PC-3 (cell line): Measurements from ENCODE around the gene KIF20A. TPM values are rescaled to one million over a fixed set of nuclear protein-coding genes. Genes with fewer than 3 reads are reported as not detected.
"Not testable (repeated sequence)": the region's sequence is repeated elsewhere in the genome, so short reads cannot be mapped to it uniquely, and the experiment has no call there.

Experiments used
- ATAC-seq: fragments of 200-7000 bp; cut with Tn5 transposase; 2 replicates; pipeline ENCODE4 v1.9.1; 2020; ENCODE audit warnings: mild to moderate bottlenecking, moderate library complexity
- BruUV-seq: library from RNA; stranded (reverse); fragments of 400-500 nt; replicated peaks from 2 replicates; lab custom pipeline; 2021; lab: Mats Ljungman, UMichigan
- CTCF ChIA-PET: fragments of 300-600 bp; sonication (Branson Sonifier 250); formaldehyde crosslinking; loops from one replicate; lab custom pipeline; 2022; ENCODE audit warnings: antibody characterized with exemption; lab: Charles Lee
- POLR2A ChIA-PET: fragments of 300-600 bp; sonication (Branson Sonifier 250); formaldehyde crosslinking; loops from one replicate; lab custom pipeline; 2022; ENCODE audit warnings: antibody characterized with exemption; ENCODE audit not compliant: unreplicated experiment; lab: Charles Lee
- DNase-seq: peaks from one replicate; pipeline ENCODE4 v3.0.0-alpha.2; 2015
- H2AFZ ChIP-seq: fragments of 300-600 bp; sonication (generic); 2 replicates; pipeline ENCODE4 v1.6.0; 2016; ENCODE audit warnings: antibody characterized with exemption, low read length
- H3F3A ChIP-seq: fragments of 300-600 bp; sonication (generic); one replicate; pipeline ENCODE4 v1.6.0; 2017; ENCODE audit warnings: antibody characterized with exemption, low read length, control low read depth, mild to moderate bottlenecking; ENCODE audit not compliant: unreplicated experiment
- H3K27ac ChIP-seq: fragments of 300-600 bp; sonication (generic); 2 replicates; pipeline ENCODE4 v1.5.1; 2016; ENCODE audit warnings: mild to moderate bottlenecking, low read length
- H3K27me3 ChIP-seq: fragments of 300-600 bp; sonication (generic); 2 replicates; pipeline ENCODE4 v1.6.1; 2016; ENCODE audit warnings: low read length, mixed read lengths
- H3K36me3 ChIP-seq: fragments of 300-600 bp; sonication (generic); 2 replicates; pipeline ENCODE4 v1.6.1; 2016; ENCODE audit warnings: low read depth, mixed run types, low read length, mixed read lengths
- H3K4me1 ChIP-seq: fragments of 300-600 bp; sonication (generic); 2 replicates; pipeline ENCODE4 v1.5.1; 2016; ENCODE audit warnings: low read length; ENCODE audit not compliant: insufficient read depth
- H3K4me2 ChIP-seq: fragments of 300-600 bp; sonication (generic); 2 replicates; pipeline ENCODE4 v1.6.0; 2016; ENCODE audit warnings: low read length
- H3K4me3 ChIP-seq: fragments of 300-600 bp; sonication (generic); 2 replicates; pipeline ENCODE4 v1.5.1; 2016; ENCODE audit warnings: mild to moderate bottlenecking, low read length, mixed read lengths
- H3K79me2 ChIP-seq: fragments of 300-600 bp; sonication (generic); 2 replicates; pipeline ENCODE4 v1.6.1; 2017; ENCODE audit warnings: low read length, mixed read lengths
- H3K9ac ChIP-seq: fragments of 300-600 bp; sonication (generic); 2 replicates; pipeline ENCODE4 v1.6.0; 2016; ENCODE audit warnings: mild to moderate bottlenecking, low read length
- H3K9me2 ChIP-seq: fragments of 300-600 bp; sonication (generic); replicated peaks from 2 replicates; pipeline ENCODE4 v1.6.1; 2016; ENCODE audit warnings: mixed run types, low read length, mixed read lengths
- H3K9me3 ChIP-seq: fragments of 300-600 bp; sonication (generic); 2 replicates; pipeline ENCODE4 v1.6.1; 2016; ENCODE audit warnings: low read length, mixed read lengths
- H4K20me1 ChIP-seq: fragments of 300-600 bp; sonication (generic); 2 replicates; pipeline ENCODE4 v1.6.1; 2016; ENCODE audit warnings: low read length, mixed read lengths
- CTCF ChIP-seq: fragments of 300-600 bp; sonication (generic); conservative IDR thresholded peaks from 2 replicates; pipeline ENCODE4 v1.5.1; 2017; ENCODE audit warnings: antibody characterized with exemption, low read depth, mild to moderate bottlenecking, low read length
- EZH2 ChIP-seq: fragments of 300-600 bp; sonication (generic); IDR thresholded peaks from one replicate; pipeline ENCODE4 v1.6.1; 2017; ENCODE audit warnings: antibody characterized with exemption, mild to moderate bottlenecking, low read length; ENCODE audit not compliant: unreplicated experiment
- EZH2phosphoT487 ChIP-seq: fragments of 300-600 bp; sonication (generic); IDR thresholded peaks from 2 replicates; pipeline ENCODE4 v1.6.1; 2018; ENCODE audit warnings: mild to moderate bottlenecking, antibody characterized with exemption, low read length, borderline replicate concordance
- intact Hi-C: fragments of 100-400 bp; cut with micrococcal nuclease; formaldehyde crosslinking; loops from 2 replicates; pipeline ENCODE4 v1.9.0; 2023
- total RNA-seq: library from RNA; depleted of rRNA; stranded (reverse); fragments of >200 nt; gene quantifications from 2 replicates; pipeline ENCODE4 v1.2.3, GENCODE V29; 2014

The KIF20A gene
- total RNA-seq, 1 experiment from 2014 or later, result 55.5 TPM

GRCh38 chr5:138148811-138149210, 30.1 kb upstream of the KIF20A start:
- peaks cover 10% of the 10 kb centered on the region for H3K4me1 ChIP-seq
- H2AFZ ChIP-seq, result no peak overlapping the region
- no peaks in the 10 kb centered on the region for H3K27me3 ChIP-seq
- H4K20me1 ChIP-seq, result no peaks in the 10 kb centered on the region
- no peak for TF ChIP-seq EZH2
- no peak for TF ChIP-seq CTCF
- no peak for TF ChIP-seq EZH2phosphoT487
- no peaks in the 10 kb centered on the region for H3F3A ChIP-seq
- no peaks in the 10 kb centered on the region for H3K9me3 ChIP-seq
- BruUV-seq, result no TSS peak
- no peak overlapping the region for H3K4me2 ChIP-seq
- ChIA-PET POLR2A (no interaction called here), CTCF (no interaction called here)
- no peak overlapping the region for H3K9ac ChIP-seq
- ATAC-seq (peak; percentile 98), DNase-seq (peak; percentile 73)
- H3K27ac ChIP-seq, result no peak overlapping the region
- intact Hi-C loops, result no loop called here
- no peaks in the 10 kb centered on the region for H3K36me3 ChIP-seq
- H3K79me2 ChIP-seq, result no peaks in the 10 kb centered on the region
- no peaks in the 10 kb centered on the region for H3K9me2 ChIP-seq
- no peak overlapping the region for H3K4me3 ChIP-seq

GRCh38 chr5:138149530-138149929, 29.4 kb upstream of the KIF20A start:
- Histone ChIP-seq H3K27ac (no peak overlapping the region), H4K20me1 (no peaks in the 10 kb centered on the region), H3K4me3 (no peak overlapping the region), H3K9ac (no peak overlapping the region), H3K27me3 (no peaks in the 10 kb centered on the region), H3K4me2 (no peak overlapping the region), H3F3A (no peaks in the 10 kb centered on the region), H2AFZ (no peak overlapping the region), H3K79me2 (no peaks in the 10 kb centered on the region), H3K9me2 (no peaks in the 10 kb centered on the region), H3K9me3 (no peaks in the 10 kb centered on the region), H3K36me3 (no peaks in the 10 kb centered on the region), H3K4me1 (peaks cover 10% of the 10 kb centered on the region)
- CTCF ChIA-PET, result no interaction called here
- POLR2A ChIA-PET, result no interaction called here
- TF ChIP-seq EZH2 (no peak), EZH2phosphoT487 (no peak), CTCF (no peak)
- BruUV-seq, result no TSS peak
- ATAC-seq (peak; percentile 45; the same call in 1 of the 2 replicates), DNase-seq (peak; percentile 17)
- intact Hi-C loops, result no loop called here

- H3K4me1 ChIP-seq, H3K4me2 ChIP-seq, H3K9me2 ChIP-seq, POLR2A ChIA-PET, H3F3A ChIP-seq, BruUV-seq, H3K79me2 ChIP-seq, H4K20me1 ChIP-seq, H3K9ac ChIP-seq, H3K27ac ChIP-seq, DNase-seq, ATAC-seq, H3K4me3 ChIP-seq, H3K9me3 ChIP-seq, H3K27me3 ChIP-seq, intact Hi-C loops, CTCF ChIA-PET, H2AFZ ChIP-seq: not testable (repeated sequence)
- H3K36me3 ChIP-seq, result peaks cover 21% of the 10 kb centered on the region
Measured at GRCh38 chr5:138155977-138156376, 22.9 kb upstream of the KIF20A start.
